Kidney capillary endothelial cell (primary cell): ENCODE data around the gene PAPPA.

ENCODE experiments used
- DNase-seq: peaks from one replicate; pipeline ENCODE4 v3.0.0-alpha.2; 2018; ENCODE audit warnings: low spot score

PAPPA gene

GRCh38 chr9:116153765-116154333 is at the start of gene PAPPA:
Gene PAPPA (plus strand): TSS chr9:116153791. CDS start chr9:116154173, 382 bp downstream.
- DNase-seq, result no peak

- no peak for DNase-seq
These were observed 49.4 kb upstream of the PAPPA start for GRCh38 chr9:116103976-116104820.

- DNase-seq, result no peak
These were observed 41.4 kb upstream of the PAPPA start for GRCh38 chr9:116112236-116112635.

GRCh38 chr9:116115761-116116353 is 37.7 kb upstream of the PAPPA start:
- DNase-seq, result no peak

GRCh38 chr9:116116393-116116792 is 37.2 kb upstream of the PAPPA start:
- no peak for DNase-seq

GRCh38 chr9:116123171-116123570 is 30.4 kb upstream of the PAPPA start:
- no peak for DNase-seq

GRCh38 chr9:116124472-116125040 is 29.0 kb upstream of the PAPPA start:
- DNase-seq, result no peak

GRCh38 chr9:116133163-116133562 is 20.4 kb upstream of the PAPPA start:
- DNase-seq, result no peak

GRCh38 chr9:116134975-116135374 is 18.6 kb upstream of the PAPPA start:
- DNase-seq, result no peak

GRCh38 chr9:116137010-116137409 is 16.6 kb upstream of the PAPPA start:
- DNase-seq, result no peak

- DNase-seq, result no peak
These were observed 16.0 kb upstream of the PAPPA start for GRCh38 chr9:116137581-116137980.

GRCh38 chr9:116141864-116142561 is 11.6 kb upstream of the PAPPA start:
- DNase-seq, result no peak

GRCh38 chr9:116142706-116143492 is 10.7 kb upstream of the PAPPA start:
- no peak for DNase-seq

- DNase-seq, result no peak
These were observed 9.6 kb upstream of the PAPPA start for GRCh38 chr9:116144038-116144437.

- no peak for DNase-seq
These were observed 9.0 kb upstream of the PAPPA start for GRCh38 chr9:116144555-116144954.

- DNase-seq, result no peak
These were observed 8.6 kb upstream of the PAPPA start for GRCh38 chr9:116145036-116145435.

GRCh38 chr9:116147821-116148220 is 5.8 kb upstream of the PAPPA start:
- no peak for DNase-seq

GRCh38 chr9:116149844-116150243 is 3.7 kb upstream of the PAPPA start:
- peak; percentile 23 for DNase-seq

GRCh38 chr9:116151199-116151598 is 2.4 kb upstream of the PAPPA start:
- DNase-seq, result no peak

GRCh38 chr9:116151966-116152381 is 1.6 kb upstream of the PAPPA start:
- peak; percentile 60 for DNase-seq

GRCh38 chr9:116152390-116152789 is 1.2 kb upstream of the PAPPA start:
- peak; percentile 46 for DNase-seq
